ENCODE measurements around the gene PPP1R13B.
A peak's percentile ranks its signal among the peaks of the same experiment; 100 is the strongest.

The PPP1R13B gene

GRCh38 chr14:103772078-103772712 is 75.2 kb downstream of the PPP1R13B start:
- H3K27me3 ChIP-seq = no peaks in the 10 kb centered on the region

GRCh38 chr14:103770902-103771301 is 76.5 kb downstream of the PPP1R13B start:
- no peaks in the 10 kb centered on the region for H3K4me1 ChIP-seq

More at GRCh38 chr14:103772078-103772712, 75.2 kb downstream of the PPP1R13B start:
- H3K36me3 ChIP-seq = peaks cover 41% of the 10 kb centered on the region
- no peak for DNase-seq
- no peak for TF ChIP-seq CTCF (IDR thresholded peaks at IDR 0.05; ENCODE audit: low read depth, low read length)
- H3K4me1 ChIP-seq = no peaks in the 10 kb centered on the region
- no peak overlapping the region for H3K4me3 ChIP-seq (ENCODE audit: low read depth, low read length)
- no peaks in the 10 kb centered on the region for H3K9me3 ChIP-seq

GRCh38 chr14:103770500-103770899 is 76.9 kb downstream of the PPP1R13B start:
- Histone ChIP-seq H3K9me3 (no peaks in the 10 kb centered on the region), H3K4me3 (ENCODE audit: low read depth, low read length) (no peak overlapping the region), H3K36me3 (peaks cover 39% of the 10 kb centered on the region), H3K4me1 (no peaks in the 10 kb centered on the region), H3K27me3 (no peaks in the 10 kb centered on the region)
- TF ChIP-seq CTCF (IDR thresholded peaks at IDR 0.05; ENCODE audit: low read depth, low read length) = no peak
- no peak for DNase-seq

More at GRCh38 chr14:103770902-103771301, 76.5 kb downstream of the PPP1R13B start:
- Histone ChIP-seq H3K4me3 (ENCODE audit: low read depth, low read length) (no peak overlapping the region), H3K27me3 (no peaks in the 10 kb centered on the region), H3K9me3 (no peaks in the 10 kb centered on the region), H3K36me3 (peaks cover 41% of the 10 kb centered on the region)
- peak; percentile 30; the same call in 1 of the 2 replicates for TF ChIP-seq CTCF (IDR thresholded peaks at IDR 0.05; ENCODE audit: low read depth, low read length)
- no peak for DNase-seq

GRCh38 chr14:103767336-103767894 is 80.0 kb downstream of the PPP1R13B start:
- no peaks in the 10 kb centered on the region for H3K27me3 ChIP-seq
- H3K9me3 ChIP-seq = no peaks in the 10 kb centered on the region
- no peak for TF ChIP-seq CTCF (IDR thresholded peaks at IDR 0.05; ENCODE audit: low read depth, low read length)
- H3K4me3 ChIP-seq (ENCODE audit: low read depth, low read length) = no peak overlapping the region
- DNase-seq = no peak
- no peaks in the 10 kb centered on the region for H3K4me1 ChIP-seq
- H3K36me3 ChIP-seq = peaks cover 42% of the 10 kb centered on the region

GRCh38 chr14:103765526-103765925 is 81.8 kb downstream of the PPP1R13B start:
- Histone ChIP-seq H3K4me3 (ENCODE audit: low read depth, low read length) (no peak overlapping the region), H3K27me3 (no peaks in the 10 kb centered on the region), H3K9me3 (no peaks in the 10 kb centered on the region), H3K4me1 (peaks cover 4% of the 10 kb centered on the region; the same call in 1 of the 2 replicates), H3K36me3 (peaks cover 36% of the 10 kb centered on the region)
- no peak for TF ChIP-seq CTCF (IDR thresholded peaks at IDR 0.05; ENCODE audit: low read depth, low read length)
- no peak for DNase-seq

Measured in BE2C (cell line).